ENCODE measurements around the gene B4GALT6.

Gene B4GALT6

DNA sequence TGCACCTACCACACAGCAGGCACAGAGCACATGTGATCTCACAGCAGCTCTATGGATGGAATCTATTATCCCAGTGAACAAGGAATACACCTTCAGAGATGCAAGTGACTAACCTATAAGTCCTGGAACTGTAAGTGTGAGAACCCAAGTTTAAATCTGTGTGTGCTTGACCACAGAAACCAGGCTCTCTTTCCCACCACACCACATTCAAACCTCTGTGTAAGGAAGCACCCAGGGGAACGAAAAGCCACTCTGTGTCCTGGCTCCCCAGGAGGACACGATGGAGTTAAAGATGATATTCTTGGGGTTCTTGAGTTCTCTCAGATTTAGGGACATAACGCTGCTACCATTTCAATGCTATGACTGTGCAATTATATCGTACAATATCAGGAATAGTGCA is 53.8 kb downstream of the B4GALT6 start:
- no peak for DNase-seq

DNA sequence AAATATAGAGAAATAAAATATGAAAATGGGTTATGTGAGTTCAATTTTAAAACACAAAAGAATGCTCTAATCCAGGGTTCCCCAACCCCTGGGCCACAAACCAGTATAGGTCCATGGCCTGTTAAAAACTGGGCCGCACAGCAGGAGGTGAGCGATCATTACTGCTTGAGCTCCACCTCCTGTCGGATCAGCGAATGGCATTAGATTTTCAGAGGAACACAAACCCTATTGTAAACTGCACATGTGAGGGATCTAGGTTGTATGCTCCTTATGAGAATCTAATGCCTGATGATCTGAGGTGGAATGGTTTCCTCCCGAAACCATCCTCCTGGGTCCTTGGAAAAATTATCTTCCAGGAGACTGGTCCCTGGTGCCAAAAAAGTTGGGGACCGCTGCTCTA is 58.0 kb downstream of the B4GALT6 start:
- no peak for DNase-seq

DNA sequence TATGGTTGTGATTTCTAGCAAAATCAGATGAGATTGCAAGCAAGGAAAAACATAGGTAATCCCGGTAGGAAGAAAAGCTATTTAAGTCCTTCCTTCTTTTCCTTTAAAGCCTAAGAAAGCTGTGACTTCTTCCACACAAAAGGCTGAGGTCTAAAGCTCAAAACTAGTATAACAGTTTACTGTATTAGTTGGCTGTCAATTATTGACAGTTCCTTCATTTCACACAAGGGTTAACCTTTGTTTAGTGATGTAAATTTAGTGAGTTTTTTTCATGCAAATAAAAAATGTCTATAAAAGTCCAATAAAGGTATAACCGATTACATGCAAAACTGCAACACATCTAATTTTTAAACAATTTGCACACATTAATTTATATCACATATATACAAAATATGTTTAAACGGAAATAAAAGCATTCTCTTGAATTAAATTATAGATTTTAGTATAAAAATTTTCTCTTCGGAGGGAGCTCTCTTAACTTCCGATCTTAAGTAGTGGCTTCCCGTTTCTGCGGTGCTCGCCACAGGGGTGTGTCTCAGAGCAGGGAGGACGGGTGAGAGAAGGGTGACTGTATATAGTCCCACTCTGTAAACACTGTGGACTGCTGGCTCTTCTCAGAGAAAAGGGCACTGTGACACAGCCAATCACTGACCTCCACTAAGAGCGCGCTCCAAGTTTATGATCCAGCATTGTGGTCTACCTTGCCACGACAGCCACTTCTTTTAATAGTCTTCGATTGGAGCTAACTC is 59.3 kb downstream of the B4GALT6 start:
- no peak for DNase-seq

DNA sequence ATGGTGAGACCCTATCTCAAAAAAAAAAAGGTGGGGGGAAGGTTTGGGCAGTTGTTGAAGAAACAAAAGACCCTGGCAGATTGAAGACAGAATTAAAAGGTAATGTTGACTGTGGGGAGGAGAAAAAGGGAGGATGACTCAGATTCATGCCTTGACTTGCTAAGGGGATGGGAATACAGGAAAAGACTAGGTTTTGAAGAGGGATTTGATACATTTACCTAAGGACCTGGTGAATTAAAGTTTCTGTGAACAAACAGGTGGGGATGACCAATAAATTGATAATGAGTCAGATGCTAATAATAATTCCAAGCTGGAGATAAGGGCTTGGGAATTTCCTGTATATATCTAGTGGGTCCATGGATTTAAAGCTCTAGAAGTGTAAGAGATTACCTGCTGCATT is 65.1 kb downstream of the B4GALT6 start:
- no peak for DNase-seq

DNA sequence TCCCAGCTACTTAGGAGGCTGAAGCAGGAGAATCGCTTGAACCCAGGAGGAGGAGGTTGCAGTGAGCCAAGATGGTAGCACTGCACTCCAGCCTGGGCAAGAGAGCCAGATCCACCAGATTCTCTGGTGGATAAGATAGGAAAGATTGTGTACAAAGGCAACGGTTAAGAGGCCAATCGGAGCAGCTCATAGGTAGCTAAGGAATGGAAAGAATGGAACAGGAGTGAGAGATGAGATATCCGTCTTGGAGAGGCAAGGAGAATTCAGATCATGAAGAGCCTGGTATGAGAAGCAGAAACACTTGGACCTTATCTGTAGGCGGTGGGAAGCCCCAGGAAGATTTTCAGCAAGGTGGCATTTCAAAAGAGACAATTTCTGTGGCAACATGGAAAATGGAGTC is 65.6 kb downstream of the B4GALT6 start:
- DNase-seq = no peak

- no peak for DNase-seq
Measured at GRCh38 chr18:31617031-31617717, 67.2 kb downstream of the B4GALT6 start.

DNA sequence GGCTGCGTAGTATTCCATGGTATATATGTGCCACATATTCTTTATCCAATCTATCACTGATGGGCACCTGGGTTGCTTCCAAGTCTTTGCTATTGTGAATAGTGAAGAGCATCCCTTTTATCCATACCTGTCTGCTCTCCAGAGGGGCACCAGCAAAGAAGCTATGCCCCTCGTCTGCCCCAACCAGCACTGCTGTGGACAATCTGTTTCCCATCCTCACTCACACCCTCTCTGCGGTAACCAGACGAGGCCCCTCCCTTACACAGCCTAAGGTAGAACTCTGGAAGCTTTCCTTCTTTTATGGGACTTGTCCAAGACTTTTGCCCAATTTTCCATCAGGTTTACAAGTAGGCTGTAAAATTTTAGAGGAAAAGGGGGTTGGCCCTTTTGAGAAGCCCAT is 67.8 kb downstream of the B4GALT6 start:
- no peak for DNase-seq

DNA sequence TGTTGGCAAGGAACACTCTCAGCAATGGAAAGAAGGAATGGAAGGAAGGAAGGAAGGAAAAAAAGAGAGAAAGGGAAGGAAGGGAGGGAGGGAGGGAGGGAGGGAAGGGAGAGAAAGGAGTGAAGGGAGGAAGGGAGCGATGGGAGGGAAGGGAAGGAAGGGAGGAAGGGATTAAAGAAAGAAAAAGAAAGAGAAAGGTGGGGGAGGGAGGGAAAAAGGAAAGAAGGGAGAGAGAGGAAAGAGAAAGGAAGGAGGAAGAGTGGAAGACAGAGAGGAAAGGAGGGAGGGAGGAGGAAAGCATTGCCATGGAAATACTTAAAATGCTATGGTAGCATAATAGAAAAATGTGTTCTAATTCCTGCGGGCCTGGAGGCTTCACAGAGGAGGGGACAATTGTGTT is 70.3 kb downstream of the B4GALT6 start:
- no peak for DNase-seq

DNA sequence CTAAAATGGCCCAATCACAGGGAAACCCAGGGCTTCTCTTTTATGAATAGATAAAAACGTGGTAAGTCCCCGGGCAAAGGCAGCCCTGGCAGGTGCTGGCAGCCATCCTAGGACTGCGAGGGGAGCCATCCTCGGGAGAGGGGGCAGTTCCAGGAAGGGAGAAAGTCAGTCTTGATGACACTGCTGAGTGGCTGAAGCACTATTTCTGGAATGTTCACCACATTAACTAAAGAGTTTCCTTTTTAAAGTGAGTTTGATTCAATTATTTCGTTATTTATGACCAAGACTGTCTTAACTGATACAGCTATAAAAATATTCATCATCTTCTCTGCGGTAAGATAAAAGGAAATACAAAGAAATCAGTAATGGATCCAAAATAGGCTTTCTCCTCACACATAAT is 72.3 kb downstream of the B4GALT6 start:
- DNase-seq = no peak

- no peak for DNase-seq
Measured at GRCh38 chr18:31611511-31611910, 72.9 kb downstream of the B4GALT6 start.

DNA sequence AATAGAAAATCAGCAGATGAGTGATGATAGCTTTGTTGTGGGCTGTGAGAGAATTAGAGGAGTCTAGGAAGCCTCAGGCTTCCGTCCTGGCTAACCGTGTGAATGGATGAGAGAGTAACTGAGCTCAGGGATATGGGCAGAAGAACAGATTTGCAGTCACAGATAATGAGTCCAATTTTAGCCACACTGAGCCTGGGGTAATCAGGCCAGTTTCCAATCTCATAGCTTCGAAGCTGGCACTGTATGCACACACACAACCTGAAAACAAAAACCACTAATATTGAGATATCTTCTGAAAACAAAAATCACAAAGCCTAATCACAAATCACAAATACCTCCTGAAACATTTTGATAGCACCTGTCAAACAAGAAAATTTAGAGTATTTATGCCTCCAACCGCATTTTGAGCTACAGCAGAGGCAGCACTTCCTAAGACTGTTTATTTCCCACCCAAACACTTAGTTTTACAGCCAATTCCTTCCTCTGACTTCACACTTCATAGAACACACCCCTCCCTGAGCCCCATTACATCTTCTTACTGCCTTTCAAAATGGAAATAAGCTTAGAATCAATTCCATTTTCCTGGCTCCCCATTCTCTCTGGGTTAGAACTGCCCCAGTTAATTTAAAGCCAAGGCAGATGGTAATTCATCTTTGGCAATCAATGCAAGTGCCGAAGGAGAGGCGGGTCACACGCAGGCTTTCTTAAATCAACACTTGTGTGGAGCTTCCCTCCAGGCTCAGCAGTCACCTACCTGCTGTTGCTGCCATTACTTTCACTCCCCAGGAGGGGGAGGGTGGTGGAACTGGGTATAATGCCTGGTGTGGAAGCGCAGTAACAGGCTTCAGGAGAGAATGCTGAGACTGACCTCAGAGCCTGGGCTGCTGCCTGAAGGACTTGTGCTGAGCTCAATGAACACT is 73.8 kb downstream of the B4GALT6 start:
- no peak for DNase-seq

GRCh38 chr18:31609886-31610285 is 74.5 kb downstream of the B4GALT6 start:
- no peak for DNase-seq

DNA sequence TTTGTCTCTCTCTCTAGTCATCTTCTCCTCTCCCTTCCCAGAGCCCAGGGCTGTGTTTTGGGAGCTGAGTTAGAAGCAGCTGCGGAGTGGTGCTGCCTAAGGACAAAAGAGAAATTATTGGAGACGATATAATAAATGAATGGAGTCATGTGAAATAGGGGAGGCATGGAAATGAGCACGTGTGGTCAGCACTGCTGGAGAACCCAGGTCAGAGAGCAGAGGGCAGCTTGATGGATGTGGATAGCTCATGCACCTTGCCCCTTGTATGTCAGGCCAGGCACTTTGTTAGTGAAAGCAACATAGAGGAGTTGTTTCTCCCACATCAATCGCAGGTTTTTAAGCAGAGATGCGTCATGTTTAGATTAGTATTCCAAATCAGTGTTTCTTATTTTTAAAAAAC is 77.0 kb downstream of the B4GALT6 start:
- no peak for DNase-seq

- no peak for DNase-seq
Measured at GRCh38 chr18:31606265-31606664, 78.1 kb downstream of the B4GALT6 start.

- DNase-seq = no peak
Measured at GRCh38 chr18:31603315-31603714, 81.1 kb downstream of the B4GALT6 start.

DNA sequence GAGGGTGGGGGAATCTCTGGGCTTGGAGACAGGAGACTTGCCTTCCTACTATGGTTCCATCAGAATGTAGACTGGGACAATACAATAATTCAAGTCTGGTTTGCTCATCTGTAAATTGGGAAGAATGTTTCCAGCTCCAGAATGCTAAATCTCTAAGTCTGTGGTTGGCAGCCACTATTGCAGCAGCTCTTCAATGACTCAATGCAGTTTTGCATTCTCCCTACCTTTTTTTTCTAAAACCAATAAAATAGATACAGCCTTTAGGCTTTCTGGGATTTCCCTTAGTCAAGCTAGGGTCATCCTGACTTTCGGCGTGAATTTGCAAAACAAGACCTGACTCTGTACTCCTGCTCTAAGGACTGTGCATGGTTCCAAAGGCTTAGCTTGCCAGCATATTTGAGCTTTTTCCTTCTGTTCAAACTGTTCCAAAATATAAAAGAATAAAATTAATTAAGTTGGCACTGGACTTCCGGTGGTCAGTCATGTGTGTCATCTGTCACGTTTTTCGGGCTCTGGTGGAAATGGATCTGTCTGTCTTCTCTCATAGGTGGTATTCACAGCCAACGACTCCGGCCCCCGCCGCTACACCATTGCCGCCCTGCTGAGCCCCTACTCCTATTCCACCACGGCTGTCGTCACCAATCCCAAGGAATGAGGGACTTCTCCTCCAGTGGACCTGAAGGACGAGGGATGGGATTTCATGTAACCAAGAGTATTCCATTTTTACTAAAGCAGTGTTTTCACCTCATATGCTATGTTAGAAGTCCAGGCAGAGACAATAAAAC is 86.2 kb downstream of the B4GALT6 start:
- no peak for DNase-seq

GRCh38 chr18:31596081-31596872 is 88.1 kb downstream of the B4GALT6 start:
- DNase-seq = no peak

GRCh38 chr18:31595121-31595771 is 89.1 kb downstream of the B4GALT6 start:
- DNase-seq = no peak

DNA sequence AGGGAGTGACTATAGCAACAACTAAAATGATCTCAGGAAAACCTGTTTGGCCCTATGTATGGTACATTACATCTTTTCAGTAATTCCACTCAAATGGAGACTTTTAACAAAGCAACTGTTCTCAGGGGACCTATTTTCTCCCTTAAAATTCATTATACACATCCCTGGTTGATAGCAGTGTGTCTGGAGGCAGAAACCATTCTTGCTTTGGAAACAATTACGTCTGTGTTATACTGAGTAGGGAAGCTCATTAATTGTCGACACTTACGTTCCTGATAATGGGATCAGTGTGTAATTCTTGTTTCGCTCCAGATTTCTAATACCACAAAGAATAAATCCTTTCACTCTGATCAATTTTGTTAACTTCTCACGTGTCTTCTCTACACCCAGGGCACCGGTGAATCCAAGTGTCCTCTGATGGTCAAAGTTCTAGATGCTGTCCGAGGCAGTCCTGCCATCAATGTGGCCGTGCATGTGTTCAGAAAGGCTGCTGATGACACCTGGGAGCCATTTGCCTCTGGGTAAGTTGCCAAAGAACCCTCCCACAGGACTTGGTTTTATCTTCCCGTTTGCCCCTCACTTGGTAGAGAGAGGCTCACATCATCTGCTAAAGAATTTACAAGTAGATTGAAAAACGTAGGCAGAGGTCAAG is 91.7 kb downstream of the B4GALT6 start:
- no peak for DNase-seq

DNA sequence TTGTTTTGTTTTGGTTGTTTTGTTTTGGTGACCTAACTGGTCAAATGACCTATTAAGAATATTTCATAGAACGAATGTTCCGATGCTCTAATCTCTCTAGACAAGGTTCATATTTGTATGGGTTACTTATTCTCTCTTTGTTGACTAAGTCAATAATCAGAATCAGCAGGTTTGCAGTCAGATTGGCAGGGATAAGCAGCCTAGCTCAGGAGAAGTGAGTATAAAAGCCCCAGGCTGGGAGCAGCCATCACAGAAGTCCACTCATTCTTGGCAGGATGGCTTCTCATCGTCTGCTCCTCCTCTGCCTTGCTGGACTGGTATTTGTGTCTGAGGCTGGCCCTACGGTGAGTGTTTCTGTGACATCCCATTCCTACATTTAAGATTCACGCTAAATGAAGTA is 92.8 kb downstream of the B4GALT6 start, which contains the start of gene TTR:
TSS of gene TTR (plus strand) at position 250 of the 400 bp plus-strand sequence. CDS start at position 276, 26 bp downstream.
- DNase-seq = no peak

GRCh38 chr18:31591113-31591512 is 93.3 kb downstream of the B4GALT6 start:
- no peak for DNase-seq

All from AML-193 (cell line).